GM23338 (cell line): ENCODE data around the gene RHCG. TPM values are rescaled to one million over a fixed set of nuclear protein-coding genes. Genes with fewer than 3 reads are reported as not detected.

Experiments used
- ATAC-seq: fragments of 200-7000 bp; cut with Tn5 transposase; 3 replicates; pipeline ENCODE4 v1.9.1; 2020
- DNase-seq: peaks from one replicate; pipeline ENCODE4 v3.0.0-alpha.2; 2015; ENCODE audit warnings: low spot score
- H2AFZ ChIP-seq: fragments of 200-600 bp; sonication (generic); 2 replicates; pipeline ENCODE4 v1.8.0; 2016; ENCODE audit warnings: antibody characterized with exemption, mild to moderate bottlenecking, moderate library complexity
- H3F3A ChIP-seq: fragments of 200-600 bp; sonication (generic); replicated peaks from 2 replicates; pipeline ENCODE4 v1.8.0; 2017; ENCODE audit warnings: antibody characterized with exemption, mixed run types, low read depth
- H3K27ac ChIP-seq: fragments of 200-600 bp; sonication (generic); 2 replicates; pipeline ENCODE4 v1.6.1; 2016; ENCODE audit warnings: low read depth
- H3K27me3 ChIP-seq: fragments of 200-600 bp; sonication (generic); 2 replicates; pipeline ENCODE4 v1.8.0; 2016; ENCODE audit warnings: mild to moderate bottlenecking, mixed run types, moderate library complexity; ENCODE audit not compliant: insufficient read depth
- H3K36me3 ChIP-seq: fragments of 200-600 bp; sonication (generic); 2 replicates; pipeline ENCODE4 v1.8.0; 2016; ENCODE audit warnings: mild to moderate bottlenecking; ENCODE audit not compliant: insufficient read depth
- H3K4me1 ChIP-seq: fragments of 200-600 bp; sonication (generic); 2 replicates; pipeline ENCODE4 v1.8.0; 2016; ENCODE audit warnings: mild to moderate bottlenecking, moderate library complexity; ENCODE audit not compliant: insufficient read depth
- H3K4me2 ChIP-seq: fragments of 200-600 bp; sonication (generic); 2 replicates; pipeline ENCODE4 v1.7.1; 2017; ENCODE audit warnings: mixed run types
- H3K4me3 ChIP-seq: fragments of 200-600 bp; sonication (generic); 2 replicates; pipeline ENCODE4 v1.6.1; 2016; ENCODE audit warnings: mixed run types
- H3K79me2 ChIP-seq: fragments of 200-600 bp; sonication (generic); replicated peaks from 2 replicates; pipeline ENCODE4 v1.8.0; 2017; ENCODE audit warnings: mild to moderate bottlenecking; ENCODE audit not compliant: insufficient read depth
- H3K9me2 ChIP-seq: fragments of 200-600 bp; sonication (generic); 2 replicates; pipeline ENCODE4 v1.8.0; 2017; ENCODE audit not compliant: insufficient read depth
- H4K20me1 ChIP-seq: fragments of 200-600 bp; sonication (generic); replicated peaks from 2 replicates; pipeline ENCODE4 v1.8.0; 2017; ENCODE audit warnings: mild to moderate bottlenecking; ENCODE audit not compliant: insufficient read depth
- H3K27ac Mint-ChIP-seq: 2 replicates; pipeline ENCODE4 v1.8.0; 2020; ENCODE audit warnings: inconsistent platforms, mild to moderate bottlenecking, moderate library complexity, mixed read lengths
- H3K27me3 Mint-ChIP-seq: 3 replicates; pipeline ENCODE4 v1.8.0; 2022; ENCODE audit warnings: low read depth, mild to moderate bottlenecking, moderate library complexity, mixed read lengths, inconsistent platforms; ENCODE audit not compliant: insufficient read depth, poor library complexity
- H3K36me3 Mint-ChIP-seq: 3 replicates; pipeline ENCODE4 v1.8.0; 2021; ENCODE audit warnings: low read depth, mild to moderate bottlenecking, inconsistent platforms, moderate library complexity, mixed read lengths
- H3K4me1 Mint-ChIP-seq: 3 replicates; pipeline ENCODE4 v1.8.0; 2020; ENCODE audit warnings: mild to moderate bottlenecking, inconsistent platforms, mixed read lengths
- H3K4me3 Mint-ChIP-seq: 3 replicates; pipeline ENCODE4 v1.8.0; 2021; ENCODE audit warnings: moderate library complexity, mild to moderate bottlenecking, inconsistent platforms, mixed read lengths
- H3K9me3 Mint-ChIP-seq: 3 replicates; pipeline ENCODE4 v1.8.0; 2020; ENCODE audit warnings: moderate library complexity, mild to moderate bottlenecking, inconsistent platforms, mixed read lengths
- EZH2 ChIP-seq: fragments of 200-600 bp; sonication (generic); IDR thresholded peaks from one replicate; pipeline ENCODE4 v1.8.0; 2017; ENCODE audit warnings: antibody characterized with exemption, mild to moderate bottlenecking, low read depth; ENCODE audit not compliant: unreplicated experiment
- JUNB ChIP-seq: IDR thresholded peaks from one replicate; pipeline ENCODE4 v1.6.1; 2016; ENCODE audit warnings: antibody characterized with exemption; ENCODE audit not compliant: unreplicated experiment
- NANOG ChIP-seq: IDR thresholded peaks from 2 replicates; pipeline ENCODE4 v1.6.1; 2016; ENCODE audit warnings: antibody characterized with exemption, borderline replicate concordance
- ZNF331 ChIP-seq: fragments of 250-450 bp; sonication (Bioruptor Pico); IDR thresholded peaks from 2 replicates; pipeline ENCODE4 v1.5.0; 2020; ENCODE audit warnings: low read depth, mild to moderate bottlenecking, moderate library complexity
- polyA plus RNA-seq: library from polyadenylated mRNA; unstranded; fragments of >200 nt; fragmentation: Nextera tagmentation; extraction: Ambion mirVana; gene quantifications from 2 replicates; pipeline ENCODE4 v1.2.1, GENCODE V29; 2016
- total RNA-seq: library from RNA; depleted of rRNA; stranded (reverse); fragments of >200 nt; shearing (Covaris generic); gene quantifications from 2 replicates; pipeline ENCODE4 v1.2.3, GENCODE V29; 2014
- TF ChIP-seq, protein P1 (sequence below): fragments of 250-450 bp; sonication (Bioruptor Pico); IDR thresholded peaks from 2 replicates; pipeline ENCODE4 v1.5.0; 2020; ENCODE audit warnings: mild to moderate bottlenecking, moderate library complexity
- TF ChIP-seq, protein P2 (sequence below): IDR thresholded peaks from one replicate; pipeline ENCODE4 v1.6.1; 2018; ENCODE audit warnings: antibody characterized with exemption; ENCODE audit not compliant: unreplicated experiment
- TF ChIP-seq, protein P3 (sequence below): IDR thresholded peaks from 2 replicates; pipeline ENCODE4 v1.6.1; 2016; ENCODE audit warnings: antibody characterized with exemption

RHCG gene
- total and polyA plus RNA-seq, 2 experiments from 2014 or later = 0.21 to 0.63 TPM

DNA sequence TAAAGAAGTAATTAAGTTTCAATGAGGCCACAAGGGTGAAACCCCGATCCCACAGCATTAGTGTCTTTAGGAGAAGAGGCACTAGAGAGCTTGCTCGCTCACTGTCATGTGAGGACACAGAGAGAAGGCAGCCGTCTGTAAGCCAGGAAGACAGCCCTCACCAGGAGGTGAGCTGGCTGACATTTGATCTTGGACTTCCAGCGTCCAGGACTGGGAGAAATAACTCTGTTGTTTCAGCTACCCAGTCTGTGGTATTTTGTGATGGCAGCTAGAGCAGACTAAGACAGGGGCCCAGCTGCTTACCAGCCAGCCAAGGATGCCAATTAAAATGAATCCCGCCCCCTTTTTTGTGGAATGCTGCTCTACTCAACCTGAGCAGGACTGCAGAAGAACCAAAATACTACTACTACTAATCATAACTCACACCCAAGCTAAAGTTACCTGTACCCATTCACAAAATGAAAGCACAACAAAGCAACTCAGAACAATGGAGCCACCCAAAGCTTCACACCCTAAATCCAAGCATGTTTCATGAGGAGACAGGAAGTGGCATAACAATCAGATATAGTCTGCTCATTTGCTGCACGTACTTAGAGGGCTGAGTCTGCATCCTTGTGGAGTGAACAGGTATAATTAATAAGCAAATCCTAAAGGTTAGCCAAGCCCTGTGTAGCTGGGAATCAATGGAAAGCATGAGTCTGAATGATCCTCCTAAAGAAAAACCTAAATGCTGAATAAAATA is 35.6 kb upstream of the RHCG start (continued):
- TF ChIP-seq, protein P1, sequence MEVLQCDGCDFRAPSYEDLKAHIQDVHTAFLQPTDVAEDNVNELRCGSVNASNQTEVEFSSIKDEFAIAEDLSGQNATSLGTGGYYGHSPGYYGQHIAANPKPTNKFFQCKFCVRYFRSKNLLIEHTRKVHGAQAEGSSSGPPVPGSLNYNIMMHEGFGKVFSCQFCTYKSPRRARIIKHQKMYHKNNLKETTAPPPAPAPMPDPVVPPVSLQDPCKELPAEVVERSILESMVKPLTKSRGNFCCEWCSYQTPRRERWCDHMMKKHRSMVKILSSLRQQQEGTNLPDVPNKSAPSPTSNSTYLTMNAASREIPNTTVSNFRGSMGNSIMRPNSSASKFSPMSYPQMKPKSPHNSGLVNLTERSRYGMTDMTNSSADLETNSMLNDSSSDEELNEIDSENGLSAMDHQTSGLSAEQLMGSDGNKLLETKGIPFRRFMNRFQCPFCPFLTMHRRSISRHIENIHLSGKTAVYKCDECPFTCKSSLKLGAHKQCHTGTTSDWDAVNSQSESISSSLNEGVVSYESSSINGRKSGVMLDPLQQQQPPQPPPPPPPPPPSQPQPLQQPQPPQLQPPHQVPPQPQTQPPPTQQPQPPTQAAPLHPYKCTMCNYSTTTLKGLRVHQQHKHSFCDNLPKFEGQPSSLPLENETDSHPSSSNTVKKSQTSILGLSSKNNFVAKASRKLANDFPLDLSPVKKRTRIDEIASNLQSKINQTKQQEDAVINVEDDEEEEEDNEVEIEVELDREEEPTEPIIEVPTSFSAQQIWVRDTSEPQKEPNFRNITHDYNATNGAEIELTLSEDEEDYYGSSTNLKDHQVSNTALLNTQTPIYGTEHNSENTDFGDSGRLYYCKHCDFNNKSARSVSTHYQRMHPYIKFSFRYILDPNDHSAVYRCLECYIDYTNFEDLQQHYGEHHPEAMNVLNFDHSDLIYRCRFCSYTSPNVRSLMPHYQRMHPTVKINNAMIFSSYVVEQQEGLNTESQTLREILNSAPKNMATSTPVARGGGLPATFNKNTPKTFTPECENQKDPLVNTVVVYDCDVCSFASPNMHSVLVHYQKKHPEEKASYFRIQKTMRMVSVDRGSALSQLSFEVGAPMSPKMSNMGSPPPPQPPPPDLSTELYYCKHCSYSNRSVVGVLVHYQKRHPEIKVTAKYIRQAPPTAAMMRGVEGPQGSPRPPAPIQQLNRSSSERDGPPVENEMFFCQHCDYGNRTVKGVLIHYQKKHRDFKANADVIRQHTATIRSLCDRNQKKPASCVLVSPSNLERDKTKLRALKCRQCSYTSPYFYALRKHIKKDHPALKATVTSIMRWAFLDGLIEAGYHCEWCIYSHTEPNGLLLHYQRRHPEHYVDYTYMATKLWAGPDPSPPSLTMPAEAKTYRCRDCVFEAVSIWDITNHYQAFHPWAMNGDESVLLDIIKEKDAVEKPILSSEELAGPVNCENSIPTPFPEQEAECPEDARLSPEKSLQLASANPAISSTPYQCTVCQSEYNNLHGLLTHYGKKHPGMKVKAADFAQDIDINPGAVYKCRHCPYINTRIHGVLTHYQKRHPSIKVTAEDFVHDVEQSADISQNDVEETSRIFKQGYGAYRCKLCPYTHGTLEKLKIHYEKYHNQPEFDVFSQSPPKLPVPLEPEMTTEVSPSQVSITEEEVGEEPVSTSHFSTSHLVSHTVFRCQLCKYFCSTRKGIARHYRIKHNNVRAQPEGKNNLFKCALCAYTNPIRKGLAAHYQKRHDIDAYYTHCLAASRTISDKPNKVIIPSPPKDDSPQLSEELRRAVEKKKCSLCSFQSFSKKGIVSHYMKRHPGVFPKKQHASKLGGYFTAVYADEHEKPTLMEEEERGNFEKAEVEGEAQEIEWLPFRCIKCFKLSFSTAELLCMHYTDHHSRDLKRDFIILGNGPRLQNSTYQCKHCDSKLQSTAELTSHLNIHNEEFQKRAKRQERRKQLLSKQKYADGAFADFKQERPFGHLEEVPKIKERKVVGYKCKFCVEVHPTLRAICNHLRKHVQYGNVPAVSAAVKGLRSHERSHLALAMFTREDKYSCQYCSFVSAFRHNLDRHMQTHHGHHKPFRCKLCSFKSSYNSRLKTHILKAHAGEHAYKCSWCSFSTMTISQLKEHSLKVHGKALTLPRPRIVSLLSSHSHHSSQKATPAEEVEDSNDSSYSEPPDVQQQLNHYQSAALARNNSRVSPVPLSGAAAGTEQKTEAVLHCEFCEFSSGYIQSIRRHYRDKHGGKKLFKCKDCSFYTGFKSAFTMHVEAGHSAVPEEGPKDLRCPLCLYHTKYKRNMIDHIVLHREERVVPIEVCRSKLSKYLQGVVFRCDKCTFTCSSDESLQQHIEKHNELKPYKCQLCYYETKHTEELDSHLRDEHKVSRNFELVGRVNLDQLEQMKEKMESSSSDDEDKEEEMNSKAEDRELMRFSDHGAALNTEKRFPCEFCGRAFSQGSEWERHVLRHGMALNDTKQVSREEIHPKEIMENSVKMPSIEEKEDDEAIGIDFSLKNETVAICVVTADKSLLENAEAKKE (CRISPR knock-in tag) = no peak
- no peak for TF ChIP-seq ZNF331

DNA sequence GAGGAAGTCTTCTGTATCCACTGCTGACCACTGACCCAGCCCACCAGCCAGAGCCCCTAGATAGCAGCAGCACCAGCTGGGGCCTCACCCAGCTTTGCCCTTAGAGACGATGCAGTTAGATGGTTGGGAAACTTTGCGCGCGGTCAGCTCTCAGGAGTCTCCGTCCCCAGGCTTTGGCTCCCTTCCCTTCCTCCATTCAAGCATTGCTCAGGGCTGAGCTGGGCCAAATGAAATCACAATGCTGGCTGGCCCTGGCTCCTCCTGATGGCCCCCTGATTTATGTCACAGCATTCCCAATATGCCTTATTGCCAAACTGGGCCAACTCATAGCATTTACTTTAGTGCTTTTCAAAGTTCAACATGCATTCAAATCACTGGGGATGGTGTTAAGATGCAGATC is 34.6 kb upstream of the RHCG start:
- no peak overlapping the region for H3K4me3 ChIP-seq
- Mint-ChIP-seq H3K36me3 (peaks cover 2% of the 10 kb centered on the region; the same call in 1 of the 3 replicates), H3K27ac (no peak overlapping the region), H3K4me1 (peaks cover 8% of the 10 kb centered on the region; the same call in 2 of the 3 replicates), H3K27me3 (peaks cover 5% of the 10 kb centered on the region), H3K9me3 (peaks cover 4% of the 10 kb centered on the region; the same call in 2 of the 3 replicates), H3K4me3 (no peak overlapping the region)
- no peaks in the 10 kb centered on the region for H3K36me3 ChIP-seq
- H3K4me2 ChIP-seq = no peak overlapping the region
- H3K27me3 ChIP-seq = no peaks in the 10 kb centered on the region
- H3K79me2 ChIP-seq = no peaks in the 10 kb centered on the region
- H3K4me1 ChIP-seq = no peaks in the 10 kb centered on the region
- H3F3A ChIP-seq = no peaks in the 10 kb centered on the region
- DNase-seq (no peak), ATAC-seq (no peak)
- H2AFZ ChIP-seq = no peak overlapping the region
- no peaks in the 10 kb centered on the region for H4K20me1 ChIP-seq
- H3K9me2 ChIP-seq = no peaks in the 10 kb centered on the region
- H3K27ac ChIP-seq = no peak overlapping the region
- TF ChIP-seq, protein P2, sequence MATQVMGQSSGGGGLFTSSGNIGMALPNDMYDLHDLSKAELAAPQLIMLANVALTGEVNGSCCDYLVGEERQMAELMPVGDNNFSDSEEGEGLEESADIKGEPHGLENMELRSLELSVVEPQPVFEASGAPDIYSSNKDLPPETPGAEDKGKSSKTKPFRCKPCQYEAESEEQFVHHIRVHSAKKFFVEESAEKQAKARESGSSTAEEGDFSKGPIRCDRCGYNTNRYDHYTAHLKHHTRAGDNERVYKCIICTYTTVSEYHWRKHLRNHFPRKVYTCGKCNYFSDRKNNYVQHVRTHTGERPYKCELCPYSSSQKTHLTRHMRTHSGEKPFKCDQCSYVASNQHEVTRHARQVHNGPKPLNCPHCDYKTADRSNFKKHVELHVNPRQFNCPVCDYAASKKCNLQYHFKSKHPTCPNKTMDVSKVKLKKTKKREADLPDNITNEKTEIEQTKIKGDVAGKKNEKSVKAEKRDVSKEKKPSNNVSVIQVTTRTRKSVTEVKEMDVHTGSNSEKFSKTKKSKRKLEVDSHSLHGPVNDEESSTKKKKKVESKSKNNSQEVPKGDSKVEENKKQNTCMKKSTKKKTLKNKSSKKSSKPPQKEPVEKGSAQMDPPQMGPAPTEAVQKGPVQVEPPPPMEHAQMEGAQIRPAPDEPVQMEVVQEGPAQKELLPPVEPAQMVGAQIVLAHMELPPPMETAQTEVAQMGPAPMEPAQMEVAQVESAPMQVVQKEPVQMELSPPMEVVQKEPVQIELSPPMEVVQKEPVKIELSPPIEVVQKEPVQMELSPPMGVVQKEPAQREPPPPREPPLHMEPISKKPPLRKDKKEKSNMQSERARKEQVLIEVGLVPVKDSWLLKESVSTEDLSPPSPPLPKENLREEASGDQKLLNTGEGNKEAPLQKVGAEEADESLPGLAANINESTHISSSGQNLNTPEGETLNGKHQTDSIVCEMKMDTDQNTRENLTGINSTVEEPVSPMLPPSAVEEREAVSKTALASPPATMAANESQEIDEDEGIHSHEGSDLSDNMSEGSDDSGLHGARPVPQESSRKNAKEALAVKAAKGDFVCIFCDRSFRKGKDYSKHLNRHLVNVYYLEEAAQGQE = no peak
- TF ChIP-seq NANOG (no peak), JUNB (no peak), EZH2 (no peak)
- TF ChIP-seq, protein P3, sequence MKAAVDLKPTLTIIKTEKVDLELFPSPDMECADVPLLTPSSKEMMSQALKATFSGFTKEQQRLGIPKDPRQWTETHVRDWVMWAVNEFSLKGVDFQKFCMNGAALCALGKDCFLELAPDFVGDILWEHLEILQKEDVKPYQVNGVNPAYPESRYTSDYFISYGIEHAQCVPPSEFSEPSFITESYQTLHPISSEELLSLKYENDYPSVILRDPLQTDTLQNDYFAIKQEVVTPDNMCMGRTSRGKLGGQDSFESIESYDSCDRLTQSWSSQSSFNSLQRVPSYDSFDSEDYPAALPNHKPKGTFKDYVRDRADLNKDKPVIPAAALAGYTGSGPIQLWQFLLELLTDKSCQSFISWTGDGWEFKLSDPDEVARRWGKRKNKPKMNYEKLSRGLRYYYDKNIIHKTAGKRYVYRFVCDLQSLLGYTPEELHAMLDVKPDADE = no peak
